WTC11 (cell line): ENCODE measurements around the gene EIF3L. TPM values are rescaled to one million over a fixed set of nuclear protein-coding genes. Genes with fewer than 3 reads are reported as not detected.

Experiments used
- ATAC-seq: fragments of 200-7000 bp; cut with Tn5 transposase; 2 replicates; pipeline ENCODE4 v1.10.0; 2021; ENCODE audit warnings: mild to moderate bottlenecking, moderate library complexity
- CTCF ChIA-PET: fragments of 300-600 bp; sonication (Branson Sonifier 250); formaldehyde crosslinking; loops from one replicate; lab custom pipeline; 2021; ENCODE audit warnings: antibody characterized with exemption; lab: Charles Lee
- POLR2A ChIA-PET: fragments of 350-600 bp; sonication (Branson Sonifier 250); formaldehyde crosslinking; loops from one replicate; lab custom pipeline; 2021; ENCODE audit warnings: antibody characterized with exemption; lab: Charles Lee
- DNase-seq: peaks from one replicate; pipeline ENCODE4 v3.0.0; 2021; ENCODE audit warnings: low spot score
- H3K27ac Mint-ChIP-seq: 2 replicates; pipeline ENCODE4 v1.8.0; 2021; ENCODE audit warnings: mixed read lengths
- H3K27me3 Mint-ChIP-seq: 2 replicates; pipeline ENCODE4 v1.8.0; 2021; ENCODE audit warnings: low read depth, mild to moderate bottlenecking, moderate library complexity, mixed read lengths
- H3K36me3 Mint-ChIP-seq: 2 replicates; pipeline ENCODE4 v1.8.0; 2021; ENCODE audit warnings: mixed read lengths
- H3K4me1 Mint-ChIP-seq: 2 replicates; pipeline ENCODE4 v1.8.0; 2022; ENCODE audit warnings: mixed read lengths
- H3K4me3 Mint-ChIP-seq: 2 replicates; pipeline ENCODE4 v1.8.0; 2021; ENCODE audit warnings: mild to moderate bottlenecking, moderate library complexity, mixed read lengths
- H3K9me3 Mint-ChIP-seq: 2 replicates; pipeline ENCODE4 v1.8.0; 2021; ENCODE audit warnings: mixed read lengths
- CREB1 ChIP-seq: sonication (generic); formaldehyde crosslinking; IDR thresholded peaks from 2 replicates; pipeline ENCODE4 v1.8.0; 2023; ENCODE audit warnings: mild to moderate bottlenecking, missing genetic modification reagents
- FOXP1 ChIP-seq: sonication (generic); formaldehyde crosslinking; IDR thresholded peaks from 2 replicates; pipeline ENCODE4 v1.8.0; 2022; ENCODE audit warnings: missing genetic modification reagents, mild to moderate bottlenecking, moderate library complexity, borderline replicate concordance
- GABPB1 ChIP-seq: sonication (generic); formaldehyde crosslinking; IDR thresholded peaks from 2 replicates; pipeline ENCODE4 v1.8.1; 2023; ENCODE audit warnings: mild to moderate bottlenecking, missing genetic modification reagents
- GRHL2 ChIP-seq: fragments of 250-450 bp; sonication (Bioruptor Pico); IDR thresholded peaks from 2 replicates; pipeline ENCODE4 v1.8.0; 2022; ENCODE audit warnings: mild to moderate bottlenecking, moderate library complexity; ENCODE audit not compliant: insufficient replicate concordance, severe bottlenecking
- MXD4 ChIP-seq: fragments of 250-450 bp; sonication (Bioruptor Pico); IDR thresholded peaks from 2 replicates; pipeline ENCODE4 v1.8.0; 2021; ENCODE audit warnings: mild to moderate bottlenecking, moderate library complexity, borderline replicate concordance
- NFATC4 ChIP-seq: fragments of 250-450 bp; sonication (Bioruptor Pico); IDR thresholded peaks from 2 replicates; pipeline ENCODE4 v1.9.0; 2021; ENCODE audit warnings: mild to moderate bottlenecking
- SP1 ChIP-seq: sonication (generic); formaldehyde crosslinking; conservative IDR thresholded peaks from 2 replicates; pipeline ENCODE4 v1.8.1; 2022; ENCODE audit warnings: missing genetic modification reagents
- TCF7 ChIP-seq: sonication (generic); formaldehyde crosslinking; IDR thresholded peaks from 2 replicates; pipeline ENCODE4 v1.8.0; 2022; ENCODE audit warnings: mild to moderate bottlenecking, low read depth, missing genetic modification reagents, moderate library complexity
- ZBTB21 ChIP-seq: sonication (generic); formaldehyde crosslinking; IDR thresholded peaks from 2 replicates; pipeline ENCODE4 v1.8.1; 2023; ENCODE audit warnings: mild to moderate bottlenecking, missing genetic modification reagents, borderline replicate concordance
- total RNA-seq: library from RNA; stranded (reverse); gene quantifications from 3 replicates; pipeline ENCODE4 v1.2.3, GENCODE V29; 2021
- TF ChIP-seq, protein P1 (sequence below): sonication (generic); formaldehyde crosslinking; IDR thresholded peaks from 2 replicates; pipeline ENCODE4 v1.8.1; 2023; ENCODE audit warnings: mild to moderate bottlenecking, missing genetic modification reagents
- TF ChIP-seq, protein P2 (sequence below): sonication (generic); formaldehyde crosslinking; IDR thresholded peaks from 2 replicates; pipeline ENCODE4 v1.8.0; 2022; ENCODE audit warnings: mild to moderate bottlenecking, missing genetic modification reagents
- TF ChIP-seq, protein P3 (sequence below): sonication (generic); formaldehyde crosslinking; IDR thresholded peaks from 2 replicates; pipeline ENCODE4 v1.8.0; 2022; ENCODE audit warnings: mild to moderate bottlenecking, missing genetic modification reagents
- TF ChIP-seq, protein P4 (sequence below): sonication (generic); formaldehyde crosslinking; IDR thresholded peaks from 2 replicates; pipeline ENCODE4 v1.8.1; 2022; ENCODE audit warnings: missing genetic modification reagents, borderline replicate concordance
- TF ChIP-seq, protein P5 (sequence below): sonication (generic); formaldehyde crosslinking; IDR thresholded peaks from 2 replicates; pipeline ENCODE4 v1.8.1; 2023; ENCODE audit warnings: mild to moderate bottlenecking, missing genetic modification reagents, moderate library complexity
- TF ChIP-seq, protein P6 (sequence below): sonication (generic); formaldehyde crosslinking; IDR thresholded peaks from 2 replicates; pipeline ENCODE4 v1.8.1; 2023; ENCODE audit warnings: mild to moderate bottlenecking, missing genetic modification reagents, borderline replicate concordance
- TF ChIP-seq, protein P7 (sequence below): sonication (generic); formaldehyde crosslinking; IDR thresholded peaks from 2 replicates; pipeline ENCODE4 v1.8.1; 2022; ENCODE audit warnings: low read depth, mild to moderate bottlenecking, moderate library complexity, missing genetic modification reagents, borderline replicate concordance
- TF ChIP-seq, protein P8 (sequence below): sonication (generic); formaldehyde crosslinking; IDR thresholded peaks from 2 replicates; pipeline ENCODE4 v1.8.0; 2022; ENCODE audit warnings: mild to moderate bottlenecking, missing genetic modification reagents

EIF3L gene
- total RNA-seq, 1 experiment from 2014 or later = 611 TPM

DNA sequence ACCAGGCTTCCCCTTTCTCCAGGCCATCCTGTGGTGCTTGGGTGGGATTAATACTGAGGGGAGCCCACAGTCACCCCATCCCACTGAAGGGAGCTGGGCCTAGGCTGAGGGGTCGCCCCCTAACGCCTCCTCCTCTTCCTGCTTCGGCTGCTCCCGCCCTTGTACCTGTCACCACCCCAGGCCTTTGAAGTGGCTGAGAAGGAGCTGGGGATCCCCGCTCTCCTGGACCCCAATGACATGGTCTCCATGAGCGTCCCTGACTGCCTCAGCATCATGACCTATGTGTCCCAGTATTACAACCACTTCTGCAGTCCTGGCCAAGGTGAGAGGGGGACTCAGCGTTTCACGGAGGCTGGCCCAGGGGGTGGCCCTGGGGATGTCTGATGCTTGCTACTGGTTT lies 63.0 kb downstream of the EIF3L start:
- H3K4me3 Mint-ChIP-seq = no peak overlapping the region
- peaks cover 8% of the 10 kb centered on the region for H3K36me3 Mint-ChIP-seq
- TF ChIP-seq ZBTB21 (CRISPR knock-in tag) (no peak), FOXP1 (CRISPR knock-in tag) (no peak)
- peak overlapping the region; percentile 78 for H3K27ac Mint-ChIP-seq
- H3K4me1 Mint-ChIP-seq = peaks cover 38% of the 10 kb centered on the region
- H3K9me3 Mint-ChIP-seq = no peaks in the 10 kb centered on the region
- no peaks in the 10 kb centered on the region for H3K27me3 Mint-ChIP-seq
- ChIA-PET CTCF (interaction anchor here (0.7 to 1.0 kb wide), 2 partner anchors 18 to 22 kb away, joined by 3 to 6 read pairs; no protein-coding TSS in a partner anchor), POLR2A (interaction anchor here (0.7 kb wide), 1 partner anchor 19 kb away, joined by 3 read pairs; no protein-coding TSS in a partner anchor)
- no peak for ATAC-seq
- DNase-seq = no peak

DNA sequence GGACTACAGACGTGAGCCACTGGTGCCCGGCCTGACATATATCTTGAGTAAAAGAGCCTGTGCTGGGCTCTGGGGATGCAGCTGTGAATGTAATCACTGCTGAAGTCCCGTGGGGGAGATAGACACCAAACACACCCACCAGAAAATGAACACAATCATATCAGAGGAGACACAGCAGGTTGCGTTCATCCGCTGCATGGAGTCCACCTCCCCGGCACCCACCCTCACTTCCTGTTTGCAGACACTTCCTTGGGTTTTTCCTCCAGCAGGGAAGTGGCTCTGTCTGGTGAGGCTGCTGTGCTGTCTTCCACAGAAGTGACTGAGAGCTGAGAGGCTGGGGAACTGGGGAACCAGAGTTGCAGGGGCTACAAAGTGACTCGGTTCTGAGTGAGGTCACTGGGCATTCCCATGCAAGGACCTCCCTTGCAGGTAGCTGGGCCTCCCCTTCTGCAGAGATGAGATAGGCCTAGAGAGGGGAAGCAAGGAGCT lies 64.1 kb downstream of the EIF3L start:
- CTCF ChIA-PET = interaction anchor here (0.6 to 1.0 kb wide), 2 partner anchors 50 to 188 kb away, joined by 3 read pairs; no protein-coding TSS in a partner anchor
- DNase-seq = no peak
- POLR2A ChIA-PET = no interaction called here
- no peaks in the 10 kb centered on the region for H3K27me3 Mint-ChIP-seq
- peak overlapping the region; percentile 70 for H3K27ac Mint-ChIP-seq
- no peak overlapping the region for H3K4me3 Mint-ChIP-seq
- no peaks in the 10 kb centered on the region for H3K9me3 Mint-ChIP-seq
- TF ChIP-seq NFATC4 (CRISPR knock-in tag) (no peak), SP1 (no peak), GRHL2 (CRISPR knock-in tag) (no peak), TCF7 (CRISPR knock-in tag) (no peak), CREB1 (no peak), MXD4 (no peak), GABPB1 (CRISPR knock-in tag) (no peak)
- TF ChIP-seq, protein P1, sequence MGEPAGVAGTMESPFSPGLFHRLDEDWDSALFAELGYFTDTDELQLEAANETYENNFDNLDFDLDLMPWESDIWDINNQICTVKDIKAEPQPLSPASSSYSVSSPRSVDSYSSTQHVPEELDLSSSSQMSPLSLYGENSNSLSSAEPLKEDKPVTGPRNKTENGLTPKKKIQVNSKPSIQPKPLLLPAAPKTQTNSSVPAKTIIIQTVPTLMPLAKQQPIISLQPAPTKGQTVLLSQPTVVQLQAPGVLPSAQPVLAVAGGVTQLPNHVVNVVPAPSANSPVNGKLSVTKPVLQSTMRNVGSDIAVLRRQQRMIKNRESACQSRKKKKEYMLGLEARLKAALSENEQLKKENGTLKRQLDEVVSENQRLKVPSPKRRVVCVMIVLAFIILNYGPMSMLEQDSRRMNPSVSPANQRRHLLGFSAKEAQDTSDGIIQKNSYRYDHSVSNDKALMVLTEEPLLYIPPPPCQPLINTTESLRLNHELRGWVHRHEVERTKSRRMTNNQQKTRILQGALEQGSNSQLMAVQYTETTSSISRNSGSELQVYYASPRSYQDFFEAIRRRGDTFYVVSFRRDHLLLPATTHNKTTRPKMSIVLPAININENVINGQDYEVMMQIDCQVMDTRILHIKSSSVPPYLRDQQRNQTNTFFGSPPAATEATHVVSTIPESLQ = no peak
- TF ChIP-seq, protein P2, sequence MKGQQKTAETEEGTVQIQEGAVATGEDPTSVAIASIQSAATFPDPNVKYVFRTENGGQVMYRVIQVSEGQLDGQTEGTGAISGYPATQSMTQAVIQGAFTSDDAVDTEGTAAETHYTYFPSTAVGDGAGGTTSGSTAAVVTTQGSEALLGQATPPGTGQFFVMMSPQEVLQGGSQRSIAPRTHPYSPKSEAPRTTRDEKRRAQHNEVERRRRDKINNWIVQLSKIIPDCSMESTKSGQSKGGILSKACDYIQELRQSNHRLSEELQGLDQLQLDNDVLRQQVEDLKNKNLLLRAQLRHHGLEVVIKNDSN (CRISPR knock-in tag) = no peak
- TF ChIP-seq, protein P3, sequence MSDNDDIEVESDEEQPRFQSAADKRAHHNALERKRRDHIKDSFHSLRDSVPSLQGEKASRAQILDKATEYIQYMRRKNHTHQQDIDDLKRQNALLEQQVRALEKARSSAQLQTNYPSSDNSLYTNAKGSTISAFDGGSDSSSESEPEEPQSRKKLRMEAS = no peak
- TF ChIP-seq, protein P4, sequence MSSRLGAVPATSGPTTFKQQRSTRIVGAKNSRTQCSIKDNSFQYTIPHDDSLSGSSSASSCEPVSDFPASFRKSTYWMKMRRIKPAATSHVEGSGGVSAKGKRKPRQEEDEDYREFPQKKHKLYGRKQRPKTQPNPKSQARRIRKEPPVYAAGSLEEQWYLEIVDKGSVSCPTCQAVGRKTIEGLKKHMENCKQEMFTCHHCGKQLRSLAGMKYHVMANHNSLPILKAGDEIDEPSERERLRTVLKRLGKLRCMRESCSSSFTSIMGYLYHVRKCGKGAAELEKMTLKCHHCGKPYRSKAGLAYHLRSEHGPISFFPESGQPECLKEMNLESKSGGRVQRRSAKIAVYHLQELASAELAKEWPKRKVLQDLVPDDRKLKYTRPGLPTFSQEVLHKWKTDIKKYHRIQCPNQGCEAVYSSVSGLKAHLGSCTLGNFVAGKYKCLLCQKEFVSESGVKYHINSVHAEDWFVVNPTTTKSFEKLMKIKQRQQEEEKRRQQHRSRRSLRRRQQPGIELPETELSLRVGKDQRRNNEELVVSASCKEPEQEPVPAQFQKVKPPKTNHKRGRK (CRISPR knock-in tag) = no peak
- TF ChIP-seq, protein P5, sequence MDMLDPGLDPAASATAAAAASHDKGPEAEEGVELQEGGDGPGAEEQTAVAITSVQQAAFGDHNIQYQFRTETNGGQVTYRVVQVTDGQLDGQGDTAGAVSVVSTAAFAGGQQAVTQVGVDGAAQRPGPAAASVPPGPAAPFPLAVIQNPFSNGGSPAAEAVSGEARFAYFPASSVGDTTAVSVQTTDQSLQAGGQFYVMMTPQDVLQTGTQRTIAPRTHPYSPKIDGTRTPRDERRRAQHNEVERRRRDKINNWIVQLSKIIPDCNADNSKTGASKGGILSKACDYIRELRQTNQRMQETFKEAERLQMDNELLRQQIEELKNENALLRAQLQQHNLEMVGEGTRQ (CRISPR knock-in tag) = no peak
- TF ChIP-seq, protein P6, sequence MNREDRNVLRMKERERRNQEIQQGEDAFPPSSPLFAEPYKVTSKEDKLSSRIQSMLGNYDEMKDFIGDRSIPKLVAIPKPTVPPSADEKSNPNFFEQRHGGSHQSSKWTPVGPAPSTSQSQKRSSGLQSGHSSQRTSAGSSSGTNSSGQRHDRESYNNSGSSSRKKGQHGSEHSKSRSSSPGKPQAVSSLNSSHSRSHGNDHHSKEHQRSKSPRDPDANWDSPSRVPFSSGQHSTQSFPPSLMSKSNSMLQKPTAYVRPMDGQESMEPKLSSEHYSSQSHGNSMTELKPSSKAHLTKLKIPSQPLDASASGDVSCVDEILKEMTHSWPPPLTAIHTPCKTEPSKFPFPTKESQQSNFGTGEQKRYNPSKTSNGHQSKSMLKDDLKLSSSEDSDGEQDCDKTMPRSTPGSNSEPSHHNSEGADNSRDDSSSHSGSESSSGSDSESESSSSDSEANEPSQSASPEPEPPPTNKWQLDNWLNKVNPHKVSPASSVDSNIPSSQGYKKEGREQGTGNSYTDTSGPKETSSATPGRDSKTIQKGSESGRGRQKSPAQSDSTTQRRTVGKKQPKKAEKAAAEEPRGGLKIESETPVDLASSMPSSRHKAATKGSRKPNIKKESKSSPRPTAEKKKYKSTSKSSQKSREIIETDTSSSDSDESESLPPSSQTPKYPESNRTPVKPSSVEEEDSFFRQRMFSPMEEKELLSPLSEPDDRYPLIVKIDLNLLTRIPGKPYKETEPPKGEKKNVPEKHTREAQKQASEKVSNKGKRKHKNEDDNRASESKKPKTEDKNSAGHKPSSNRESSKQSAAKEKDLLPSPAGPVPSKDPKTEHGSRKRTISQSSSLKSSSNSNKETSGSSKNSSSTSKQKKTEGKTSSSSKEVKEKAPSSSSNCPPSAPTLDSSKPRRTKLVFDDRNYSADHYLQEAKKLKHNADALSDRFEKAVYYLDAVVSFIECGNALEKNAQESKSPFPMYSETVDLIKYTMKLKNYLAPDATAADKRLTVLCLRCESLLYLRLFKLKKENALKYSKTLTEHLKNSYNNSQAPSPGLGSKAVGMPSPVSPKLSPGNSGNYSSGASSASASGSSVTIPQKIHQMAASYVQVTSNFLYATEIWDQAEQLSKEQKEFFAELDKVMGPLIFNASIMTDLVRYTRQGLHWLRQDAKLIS (CRISPR knock-in tag) = no peak
- TF ChIP-seq, protein P7, sequence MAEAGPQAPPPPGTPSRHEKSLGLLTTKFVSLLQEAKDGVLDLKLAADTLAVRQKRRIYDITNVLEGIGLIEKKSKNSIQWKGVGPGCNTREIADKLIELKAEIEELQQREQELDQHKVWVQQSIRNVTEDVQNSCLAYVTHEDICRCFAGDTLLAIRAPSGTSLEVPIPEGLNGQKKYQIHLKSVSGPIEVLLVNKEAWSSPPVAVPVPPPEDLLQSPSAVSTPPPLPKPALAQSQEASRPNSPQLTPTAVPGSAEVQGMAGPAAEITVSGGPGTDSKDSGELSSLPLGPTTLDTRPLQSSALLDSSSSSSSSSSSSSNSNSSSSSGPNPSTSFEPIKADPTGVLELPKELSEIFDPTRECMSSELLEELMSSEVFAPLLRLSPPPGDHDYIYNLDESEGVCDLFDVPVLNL (CRISPR knock-in tag) = no peak
- TF ChIP-seq, protein P8, sequence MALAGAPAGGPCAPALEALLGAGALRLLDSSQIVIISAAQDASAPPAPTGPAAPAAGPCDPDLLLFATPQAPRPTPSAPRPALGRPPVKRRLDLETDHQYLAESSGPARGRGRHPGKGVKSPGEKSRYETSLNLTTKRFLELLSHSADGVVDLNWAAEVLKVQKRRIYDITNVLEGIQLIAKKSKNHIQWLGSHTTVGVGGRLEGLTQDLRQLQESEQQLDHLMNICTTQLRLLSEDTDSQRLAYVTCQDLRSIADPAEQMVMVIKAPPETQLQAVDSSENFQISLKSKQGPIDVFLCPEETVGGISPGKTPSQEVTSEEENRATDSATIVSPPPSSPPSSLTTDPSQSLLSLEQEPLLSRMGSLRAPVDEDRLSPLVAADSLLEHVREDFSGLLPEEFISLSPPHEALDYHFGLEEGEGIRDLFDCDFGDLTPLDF = no peak
- peaks cover 30% of the 10 kb centered on the region for H3K4me1 Mint-ChIP-seq
- no peak for ATAC-seq
- peaks cover 15% of the 10 kb centered on the region for H3K36me3 Mint-ChIP-seq
